GM13977 (cell line): ENCODE results near the gene ZBTB17.
"Not testable (repeated sequence)": the region's sequence is repeated elsewhere in the genome, so short reads cannot be mapped to it uniquely, and the experiment has no call there.

Source experiments
- DNase-seq: peaks from one replicate; pipeline ENCODE4 v3.0.0; 2012; ENCODE audit warnings: low spot score
- in situ Hi-C: fragments of 300-500 bp; cut with MboI; formaldehyde crosslinking; loops from one replicate; pipeline ENCODE4 v1.12.0; 2022; ENCODE audit warnings: low sequenced_read_pairs, low pct_unique_long_range_greater_than_20kb, mixed read lengths, inconsistent platforms; ENCODE audit not compliant: unreplicated experiment
- TF ChIP-seq, protein P1 (sequence below): IDR thresholded peaks from 2 replicates; pipeline ENCODE4 v1.5.1; 2012; ENCODE audit warnings: mild to moderate bottlenecking, control low read depth; ENCODE audit not compliant: insufficient read depth; ENCODE audit errors: extremely low read depth, missing control alignments

The ZBTB17 gene

DNA sequence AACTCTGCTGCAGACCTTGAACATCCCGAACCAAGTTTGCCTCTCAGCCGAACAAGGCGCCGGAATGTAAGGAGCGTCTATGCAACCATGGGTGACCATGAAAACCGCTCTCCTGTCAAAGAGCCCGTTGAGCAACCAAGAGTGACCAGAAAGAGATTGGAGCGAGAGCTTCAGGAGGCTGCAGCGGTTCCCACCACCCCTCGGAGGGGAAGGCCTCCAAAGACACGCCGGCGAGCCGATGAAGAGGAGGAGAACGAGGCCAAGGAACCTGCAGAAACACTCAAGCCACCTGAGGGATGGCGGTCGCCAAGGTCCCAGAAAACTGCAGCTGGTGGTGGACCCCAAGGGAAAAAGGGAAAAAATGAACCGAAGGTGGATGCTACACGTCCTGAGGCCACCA lies 44.0 kb downstream of the ZBTB17 start:
- in situ Hi-C loops = no loop called here
- TF ChIP-seq, protein P1, sequence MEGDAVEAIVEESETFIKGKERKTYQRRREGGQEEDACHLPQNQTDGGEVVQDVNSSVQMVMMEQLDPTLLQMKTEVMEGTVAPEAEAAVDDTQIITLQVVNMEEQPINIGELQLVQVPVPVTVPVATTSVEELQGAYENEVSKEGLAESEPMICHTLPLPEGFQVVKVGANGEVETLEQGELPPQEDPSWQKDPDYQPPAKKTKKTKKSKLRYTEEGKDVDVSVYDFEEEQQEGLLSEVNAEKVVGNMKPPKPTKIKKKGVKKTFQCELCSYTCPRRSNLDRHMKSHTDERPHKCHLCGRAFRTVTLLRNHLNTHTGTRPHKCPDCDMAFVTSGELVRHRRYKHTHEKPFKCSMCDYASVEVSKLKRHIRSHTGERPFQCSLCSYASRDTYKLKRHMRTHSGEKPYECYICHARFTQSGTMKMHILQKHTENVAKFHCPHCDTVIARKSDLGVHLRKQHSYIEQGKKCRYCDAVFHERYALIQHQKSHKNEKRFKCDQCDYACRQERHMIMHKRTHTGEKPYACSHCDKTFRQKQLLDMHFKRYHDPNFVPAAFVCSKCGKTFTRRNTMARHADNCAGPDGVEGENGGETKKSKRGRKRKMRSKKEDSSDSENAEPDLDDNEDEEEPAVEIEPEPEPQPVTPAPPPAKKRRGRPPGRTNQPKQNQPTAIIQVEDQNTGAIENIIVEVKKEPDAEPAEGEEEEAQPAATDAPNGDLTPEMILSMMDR = no peak
- DNase-seq = no peak

GRCh38 chr1:15931401-15931800 lies 44.5 kb downstream of the ZBTB17 start:
- in situ Hi-C loops = no loop called here

GRCh38 chr1:15928971-15929965 lies 46.6 kb downstream of the ZBTB17 start:
- no peak for DNase-seq
- TF ChIP-seq, protein P1 = no peak
- in situ Hi-C loops = no loop called here

More at GRCh38 chr1:15931401-15931800, 44.5 kb downstream of the ZBTB17 start:
- TF ChIP-seq, protein P1 = no peak
- no peak for DNase-seq

DNA sequence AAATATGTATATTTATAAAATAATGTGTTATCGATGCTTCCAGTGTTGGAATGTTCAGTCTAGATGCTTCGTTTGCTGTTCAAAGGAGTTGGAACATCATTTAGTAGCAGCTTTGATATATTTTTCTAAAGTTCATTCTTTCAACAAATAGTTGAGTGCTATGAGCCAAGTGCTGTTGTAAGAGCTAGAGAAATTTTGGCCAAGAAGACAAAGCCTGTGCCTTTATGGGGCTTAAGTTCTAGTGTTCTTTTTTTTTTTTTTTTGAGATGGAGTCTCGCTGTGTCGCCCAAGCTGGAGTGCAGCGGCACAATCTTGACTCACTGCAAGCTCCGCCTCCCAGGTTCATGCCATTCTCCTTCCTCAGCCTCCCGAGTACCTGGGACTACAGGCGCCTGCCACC lies 49.5 kb downstream of the ZBTB17 start:
- in situ Hi-C loops, DNase-seq: not testable (repeated sequence)

GRCh38 chr1:15923241-15923640 lies 52.7 kb downstream of the ZBTB17 start:
- TF ChIP-seq, protein P1 = no peak
- in situ Hi-C loops = no loop called here
- no peak for DNase-seq

DNA sequence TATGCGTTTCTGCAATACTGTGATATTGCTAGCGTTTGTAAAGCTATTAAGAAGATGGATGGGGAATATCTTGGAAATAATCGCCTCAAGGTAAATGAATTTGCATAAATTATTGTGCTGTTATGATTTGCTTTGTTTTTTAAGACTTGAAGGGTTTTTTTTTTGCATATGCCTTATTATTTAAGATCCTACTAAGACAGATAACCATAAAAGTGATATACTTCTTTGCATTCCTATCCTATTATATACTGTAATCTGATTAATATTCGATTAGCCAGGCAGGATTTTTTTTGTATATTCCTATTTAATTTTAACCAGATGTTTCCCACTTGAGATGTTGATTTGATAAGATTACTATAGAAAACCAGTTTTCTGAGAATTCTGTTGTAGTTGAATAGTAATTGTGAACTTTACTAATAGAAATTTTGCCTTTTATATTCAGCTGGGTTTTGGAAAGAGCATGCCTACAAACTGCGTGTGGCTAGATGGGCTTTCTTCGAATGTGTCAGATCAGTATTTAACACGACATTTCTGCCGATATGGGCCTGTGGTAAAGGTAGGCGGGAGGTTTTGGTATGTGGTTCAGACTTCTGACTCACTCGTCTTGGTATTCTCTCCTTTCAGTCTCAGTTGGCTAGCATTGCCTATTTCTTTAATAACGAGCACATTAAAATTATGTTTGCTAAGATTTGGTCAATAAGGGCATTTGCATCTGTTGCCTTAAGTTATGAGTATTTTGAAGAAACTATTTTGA lies 56.8 kb downstream of the ZBTB17 start:
- DNase-seq = peak; percentile 70
- in situ Hi-C loops = no loop called here
- TF ChIP-seq, protein P1 = no peak
